Stimulated activated CD4-positive, alpha-beta T cell treated with anti-CD3 and anti-CD28 coated beads, Interleukin-4, amount 100 ng/mL, for 48 hours (primary cell): Measurements from ENCODE around the gene RTN3.

Source experiments
- DNase-seq, 2 donors: peaks; one replicate each; pipeline ENCODE4 v3.0.0-alpha.2; 2020; ENCODE audit warnings: low read depth in 2 of 2

RTN3 gene

DNA sequence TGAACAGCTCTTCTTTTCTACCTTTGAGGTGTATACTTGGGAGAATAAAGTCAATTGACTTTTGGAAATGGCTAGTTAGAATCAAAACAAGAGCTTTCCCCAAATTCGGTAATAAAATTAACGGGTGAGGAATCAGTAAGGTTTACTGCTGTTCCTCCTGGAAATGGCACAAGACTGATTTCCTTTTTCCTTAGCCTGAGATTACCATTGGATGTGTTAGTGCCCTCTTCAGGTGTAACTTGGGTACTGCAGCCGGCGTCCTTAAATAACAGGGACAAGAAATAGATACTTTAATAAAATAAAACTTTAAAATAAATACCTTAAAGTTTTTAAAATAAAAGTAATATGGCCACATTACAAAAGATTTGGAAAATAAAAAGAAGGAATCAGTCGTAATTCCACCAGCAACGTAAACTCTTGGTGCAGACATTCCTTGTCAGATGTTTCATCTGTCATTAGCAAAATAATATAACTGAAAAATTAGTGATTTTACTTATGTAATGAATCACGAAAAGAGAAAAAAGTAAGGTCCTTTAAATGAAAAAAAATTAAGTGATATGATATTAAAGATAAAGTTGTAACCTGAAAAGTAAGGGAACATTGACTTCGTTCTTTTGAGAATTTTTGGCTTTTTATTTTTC is 57.5 kb downstream of the RTN3 start:
- DNase-seq, result peak; percentile 53 to 59

- no peak for DNase-seq
Observed at GRCh38 chr11:63745304-63746170, 64.2 kb downstream of the RTN3 start.

DNA sequence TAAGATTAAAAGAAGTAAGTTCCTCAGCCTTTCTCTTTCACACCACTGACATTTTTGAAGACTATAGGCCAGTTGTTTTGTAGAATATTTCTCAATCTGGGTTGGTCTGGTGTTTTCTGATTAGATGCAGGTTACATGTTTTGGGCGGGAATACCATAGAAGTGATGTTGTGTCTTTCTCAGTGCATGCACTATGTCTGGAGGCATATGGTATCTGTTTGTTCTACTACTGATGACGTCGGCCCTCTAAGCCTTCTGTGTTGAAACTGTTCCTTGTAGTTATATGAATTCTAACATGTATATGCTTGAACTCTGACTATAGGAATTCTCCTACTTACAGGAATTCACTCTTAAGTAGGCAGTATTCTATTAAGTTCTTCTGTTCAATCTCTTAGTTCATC is 65.7 kb downstream of the RTN3 start:
- DNase-seq, result no peak

- no peak for DNase-seq
Observed at GRCh38 chr11:63749624-63750023, 68.3 kb downstream of the RTN3 start.

GRCh38 chr11:63756919-63757761 is 75.8 kb downstream of the RTN3 start:
- no peak for DNase-seq

- DNase-seq, result no peak
Observed at GRCh38 chr11:63760487-63761079, 79.3 kb downstream of the RTN3 start.

DNA sequence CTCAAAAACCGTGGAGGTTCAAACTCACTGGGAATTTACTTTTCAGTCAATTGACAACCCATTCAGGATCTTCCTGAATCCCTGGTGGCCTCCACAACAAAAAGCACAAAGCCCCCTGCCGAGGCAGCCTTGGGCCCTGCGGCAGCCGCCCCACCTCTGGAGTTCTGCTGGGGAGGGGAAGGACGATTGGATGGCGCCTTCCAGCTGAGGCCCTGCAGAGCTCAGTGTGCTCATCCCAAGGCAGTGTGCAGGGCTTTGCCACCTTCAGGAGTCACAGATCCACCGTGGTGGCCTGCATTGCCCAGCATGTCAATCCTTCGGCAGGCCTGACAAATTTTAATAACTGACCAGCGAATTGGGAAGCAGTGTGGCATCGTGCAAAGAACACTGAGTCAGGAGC is 79.9 kb downstream of the RTN3 start:
- no peak for DNase-seq

GRCh38 chr11:63761931-63762653 is 80.8 kb downstream of the RTN3 start:
- no peak for DNase-seq

DNA sequence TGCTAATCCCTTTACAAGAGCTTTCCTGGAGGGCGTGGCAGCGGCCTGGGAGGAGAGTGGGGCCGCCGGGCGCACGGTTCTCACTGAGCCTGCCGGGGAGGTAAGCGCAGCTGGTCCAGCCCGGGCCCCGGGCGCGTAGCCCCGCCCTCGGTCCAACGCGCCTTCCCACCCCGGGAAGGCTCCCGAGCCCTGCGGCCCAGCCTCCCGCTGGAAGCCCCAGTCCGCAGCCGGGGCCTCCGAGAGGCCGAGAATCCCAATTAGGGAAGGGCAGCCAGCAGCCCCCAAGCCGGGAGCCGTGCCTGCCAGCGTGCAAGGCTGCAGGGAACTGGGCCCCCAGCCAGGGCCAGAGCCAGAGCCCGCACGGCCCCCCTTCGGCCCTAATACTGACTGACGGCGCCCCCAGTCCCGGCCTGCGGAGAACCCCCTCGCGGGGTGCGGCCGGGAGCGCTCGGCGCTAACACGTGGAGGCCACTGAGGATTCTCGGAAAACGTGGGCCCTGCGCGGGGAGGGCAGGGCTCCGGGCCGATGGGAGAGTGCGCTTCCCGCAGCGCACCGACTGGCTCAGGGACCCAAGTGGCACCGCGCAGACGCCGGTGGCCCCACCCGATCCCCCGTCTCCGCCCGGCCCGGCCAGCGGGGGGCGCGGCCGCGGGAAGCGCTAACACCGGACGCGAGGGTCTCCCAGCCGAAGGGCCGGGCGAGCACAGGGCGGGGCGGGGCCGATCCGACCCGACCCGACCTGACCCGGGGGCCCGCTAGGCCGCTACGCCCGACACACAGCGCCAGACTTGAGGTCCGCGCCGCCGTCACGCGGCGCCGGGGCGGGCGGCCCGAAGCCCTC is 81.6 kb downstream of the RTN3 start:
- no peak for DNase-seq

GRCh38 chr11:63763496-63764339 is 82.4 kb downstream of the RTN3 start:
- no peak for DNase-seq

DNA sequence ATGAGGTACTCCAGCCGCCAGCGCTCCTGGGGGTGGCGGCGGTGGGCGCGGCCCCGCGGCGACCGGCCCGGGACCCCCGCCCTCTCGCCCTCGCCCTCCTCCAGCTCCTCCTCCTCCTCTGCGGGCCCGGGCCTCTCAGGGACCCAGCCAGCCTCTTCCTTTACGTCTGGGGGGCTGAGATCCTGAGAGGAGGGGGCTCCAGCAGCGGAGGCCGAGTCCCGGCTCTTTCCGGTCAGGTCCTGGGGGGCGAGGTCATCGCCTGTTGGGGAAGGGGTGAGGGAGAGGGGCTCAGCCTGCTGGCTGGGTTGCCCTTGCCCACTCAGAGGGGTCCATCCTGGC is 83.0 kb downstream of the RTN3 start:
- DNase-seq, result no peak

DNA sequence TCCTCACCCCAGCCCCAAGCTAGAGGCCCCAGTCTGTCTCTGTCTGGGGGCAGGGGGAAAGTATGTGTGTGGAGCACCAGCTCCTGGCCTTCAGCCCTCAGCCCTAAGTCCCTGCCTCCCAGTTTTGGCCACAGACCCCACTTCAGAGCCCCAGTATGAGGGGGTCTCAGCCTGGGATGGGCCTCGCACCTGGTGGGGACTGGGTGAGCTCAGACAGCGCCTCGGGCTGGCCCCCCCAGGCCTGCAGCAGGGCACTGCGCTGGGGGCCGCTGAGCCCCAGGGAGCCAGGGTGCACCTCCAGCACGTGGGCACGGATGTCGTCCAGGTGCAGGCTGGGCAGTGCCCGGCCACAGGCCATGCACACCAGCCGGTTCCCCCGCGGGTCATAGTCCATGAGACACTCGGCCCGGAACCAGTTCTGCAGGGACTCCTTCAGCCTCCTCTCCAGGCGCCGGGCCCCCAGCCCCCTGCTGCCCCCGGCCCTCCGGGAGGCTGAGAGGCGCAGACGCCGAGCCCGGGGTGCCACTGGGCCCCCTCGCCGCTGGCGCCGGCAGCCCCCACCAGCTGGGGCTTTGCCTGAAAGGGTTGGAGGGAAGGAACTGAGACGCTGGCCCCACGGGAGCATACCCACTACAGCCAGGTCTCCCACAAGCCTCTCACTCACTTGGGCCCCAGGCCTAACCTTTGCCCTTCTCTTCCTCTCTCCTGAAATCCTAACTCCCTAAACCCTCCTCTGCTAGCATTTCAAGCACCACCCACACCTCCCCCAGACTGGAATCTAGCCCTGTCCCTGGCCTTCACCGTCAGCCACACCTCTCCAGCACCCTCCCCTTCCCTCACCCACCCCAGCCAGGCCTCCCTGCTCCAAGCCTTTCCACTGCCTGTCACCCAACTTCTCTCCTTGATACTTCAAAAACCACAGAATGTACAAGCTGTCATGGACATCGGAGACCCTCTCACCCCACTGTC is 83.7 kb downstream of the RTN3 start:
- no peak for DNase-seq

- no peak for DNase-seq
Observed at GRCh38 chr11:63765688-63766241, 84.5 kb downstream of the RTN3 start.

GRCh38 chr11:63766531-63767235 is 85.4 kb downstream of the RTN3 start:
- no peak for DNase-seq

DNA sequence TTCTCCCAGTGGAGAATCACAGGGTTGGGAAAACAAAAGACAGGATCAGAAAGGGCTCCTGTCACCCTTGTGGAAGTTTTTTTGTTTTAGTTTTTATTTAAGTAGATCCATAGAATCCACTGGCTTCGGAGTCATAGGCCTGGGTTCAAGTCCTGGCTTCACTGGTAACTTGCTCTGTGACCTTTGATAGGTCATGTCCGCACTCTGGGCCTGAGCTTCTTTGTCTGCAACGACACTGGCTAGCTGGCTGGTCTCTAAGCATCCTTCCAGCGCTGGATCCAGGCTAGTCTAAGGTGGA is 85.9 kb downstream of the RTN3 start:
- DNase-seq, result no peak

- no peak for DNase-seq
Observed at GRCh38 chr11:63767565-63768236, 86.4 kb downstream of the RTN3 start.
